PC-3 (cell line): Measurements from ENCODE around the gene MFAP3. TPM values are rescaled to one million over a fixed set of nuclear protein-coding genes. Genes with fewer than 3 reads are reported as not detected.

ENCODE experiments used
- ATAC-seq: fragments of 200-7000 bp; cut with Tn5 transposase; 2 replicates; pipeline ENCODE4 v1.9.1; 2020; ENCODE audit warnings: mild to moderate bottlenecking, moderate library complexity
- BruUV-seq: library from RNA; stranded (reverse); fragments of 400-500 nt; replicated peaks from 2 replicates; lab custom pipeline; 2021; lab: Mats Ljungman, UMichigan
- CTCF ChIA-PET: fragments of 300-600 bp; sonication (Branson Sonifier 250); formaldehyde crosslinking; loops from one replicate; lab custom pipeline; 2022; ENCODE audit warnings: antibody characterized with exemption; lab: Charles Lee
- POLR2A ChIA-PET: fragments of 300-600 bp; sonication (Branson Sonifier 250); formaldehyde crosslinking; loops from one replicate; lab custom pipeline; 2022; ENCODE audit warnings: antibody characterized with exemption; ENCODE audit not compliant: unreplicated experiment; lab: Charles Lee
- DNase-seq: peaks from one replicate; pipeline ENCODE4 v3.0.0-alpha.2; 2015
- H2AFZ ChIP-seq: fragments of 300-600 bp; sonication (generic); 2 replicates; pipeline ENCODE4 v1.6.0; 2016; ENCODE audit warnings: antibody characterized with exemption, low read length
- H3F3A ChIP-seq: fragments of 300-600 bp; sonication (generic); one replicate; pipeline ENCODE4 v1.6.0; 2017; ENCODE audit warnings: antibody characterized with exemption, low read length, control low read depth, mild to moderate bottlenecking; ENCODE audit not compliant: unreplicated experiment
- H3K27ac ChIP-seq: fragments of 300-600 bp; sonication (generic); 2 replicates; pipeline ENCODE4 v1.5.1; 2016; ENCODE audit warnings: mild to moderate bottlenecking, low read length
- H3K27me3 ChIP-seq: fragments of 300-600 bp; sonication (generic); 2 replicates; pipeline ENCODE4 v1.6.1; 2016; ENCODE audit warnings: low read length, mixed read lengths
- H3K36me3 ChIP-seq: fragments of 300-600 bp; sonication (generic); 2 replicates; pipeline ENCODE4 v1.6.1; 2016; ENCODE audit warnings: low read depth, mixed run types, low read length, mixed read lengths
- H3K4me1 ChIP-seq: fragments of 300-600 bp; sonication (generic); 2 replicates; pipeline ENCODE4 v1.5.1; 2016; ENCODE audit warnings: low read length; ENCODE audit not compliant: insufficient read depth
- H3K4me2 ChIP-seq: fragments of 300-600 bp; sonication (generic); 2 replicates; pipeline ENCODE4 v1.6.0; 2016; ENCODE audit warnings: low read length
- H3K4me3 ChIP-seq: fragments of 300-600 bp; sonication (generic); 2 replicates; pipeline ENCODE4 v1.5.1; 2016; ENCODE audit warnings: mild to moderate bottlenecking, low read length, mixed read lengths
- H3K79me2 ChIP-seq: fragments of 300-600 bp; sonication (generic); 2 replicates; pipeline ENCODE4 v1.6.1; 2017; ENCODE audit warnings: low read length, mixed read lengths
- H3K9ac ChIP-seq: fragments of 300-600 bp; sonication (generic); 2 replicates; pipeline ENCODE4 v1.6.0; 2016; ENCODE audit warnings: mild to moderate bottlenecking, low read length
- H3K9me2 ChIP-seq: fragments of 300-600 bp; sonication (generic); replicated peaks from 2 replicates; pipeline ENCODE4 v1.6.1; 2016; ENCODE audit warnings: mixed run types, low read length, mixed read lengths
- H3K9me3 ChIP-seq: fragments of 300-600 bp; sonication (generic); 2 replicates; pipeline ENCODE4 v1.6.1; 2016; ENCODE audit warnings: low read length, mixed read lengths
- H4K20me1 ChIP-seq: fragments of 300-600 bp; sonication (generic); 2 replicates; pipeline ENCODE4 v1.6.1; 2016; ENCODE audit warnings: low read length, mixed read lengths
- EZH2 ChIP-seq: fragments of 300-600 bp; sonication (generic); IDR thresholded peaks from one replicate; pipeline ENCODE4 v1.6.1; 2017; ENCODE audit warnings: antibody characterized with exemption, mild to moderate bottlenecking, low read length; ENCODE audit not compliant: unreplicated experiment
- EZH2phosphoT487 ChIP-seq: fragments of 300-600 bp; sonication (generic); IDR thresholded peaks from 2 replicates; pipeline ENCODE4 v1.6.1; 2018; ENCODE audit warnings: mild to moderate bottlenecking, antibody characterized with exemption, low read length, borderline replicate concordance
- intact Hi-C: fragments of 100-400 bp; cut with micrococcal nuclease; formaldehyde crosslinking; loops from 2 replicates; pipeline ENCODE4 v1.9.0; 2023
- total RNA-seq: library from RNA; depleted of rRNA; stranded (reverse); fragments of >200 nt; gene quantifications from 2 replicates; pipeline ENCODE4 v1.2.3, GENCODE V29; 2014
- TF ChIP-seq, protein P1 (sequence below): fragments of 300-600 bp; sonication (generic); conservative IDR thresholded peaks from 2 replicates; pipeline ENCODE4 v1.5.1; 2017; ENCODE audit warnings: antibody characterized with exemption, low read depth, mild to moderate bottlenecking, low read length

MFAP3 gene
- total RNA-seq, 1 experiment from 2014 or later = 21.1 TPM

DNA sequence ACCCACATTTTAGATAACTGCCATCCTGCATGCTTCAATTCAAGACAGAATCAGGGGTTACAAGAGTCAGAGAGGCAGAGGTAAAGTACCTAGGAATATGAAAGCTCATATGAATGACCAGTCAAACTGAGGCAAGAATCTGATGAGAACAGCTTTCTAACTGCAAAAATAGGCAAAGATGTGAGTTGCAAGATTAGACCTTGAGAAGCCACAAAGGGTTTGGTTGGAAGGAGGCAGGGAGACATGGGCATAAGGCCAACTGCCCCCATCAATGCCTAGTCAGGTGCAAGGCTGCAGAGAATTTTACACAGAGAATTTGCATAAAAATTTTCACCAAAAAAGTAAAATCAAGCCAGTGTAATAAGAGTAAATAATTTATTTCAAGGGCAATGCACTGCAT, 12.8 kb upstream of the MFAP3 start:
- ATAC-seq = no peak
- POLR2A ChIA-PET = no interaction called here
- no peaks in the 10 kb centered on the region for H3F3A ChIP-seq

DNA sequence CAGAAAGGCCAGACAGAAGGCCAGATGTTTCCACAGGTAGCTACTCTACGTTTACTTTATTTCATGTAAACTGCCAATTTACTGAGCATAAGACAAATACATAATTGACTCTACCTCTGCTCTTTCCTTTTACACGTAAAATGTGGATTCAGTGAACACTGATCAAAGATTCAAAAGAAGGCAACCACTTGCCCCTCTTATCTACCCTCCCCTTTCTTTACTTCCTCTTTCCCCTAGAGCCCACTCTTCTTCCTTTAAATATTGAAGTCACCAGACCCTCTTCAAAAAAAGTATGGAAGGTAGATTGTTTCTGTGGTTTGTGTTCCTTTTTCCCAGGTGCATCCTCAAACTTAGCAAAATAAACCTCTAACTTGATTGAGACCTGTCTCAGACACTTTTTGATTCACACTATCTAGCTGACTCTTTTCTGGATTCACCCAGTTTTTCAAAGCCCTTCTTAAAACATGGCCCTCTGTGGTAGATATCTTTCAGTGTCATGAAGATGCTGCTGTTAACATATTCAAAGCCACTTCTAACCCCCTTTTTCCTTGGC, 6.8 kb upstream of the MFAP3 start:
- no peaks in the 10 kb centered on the region for H3K4me1 ChIP-seq
- H3K4me2 ChIP-seq = no peak overlapping the region
- no peak overlapping the region for H3K27ac ChIP-seq
- intact Hi-C loops = no loop called here
- no peaks in the 10 kb centered on the region for H3K27me3 ChIP-seq
- POLR2A ChIA-PET = no interaction called here
- H3K79me2 ChIP-seq = no peaks in the 10 kb centered on the region
- BruUV-seq = no TSS peak
- no peak overlapping the region for H3K4me3 ChIP-seq
- TF ChIP-seq EZH2phosphoT487 = no peak
- TF ChIP-seq, protein P1, sequence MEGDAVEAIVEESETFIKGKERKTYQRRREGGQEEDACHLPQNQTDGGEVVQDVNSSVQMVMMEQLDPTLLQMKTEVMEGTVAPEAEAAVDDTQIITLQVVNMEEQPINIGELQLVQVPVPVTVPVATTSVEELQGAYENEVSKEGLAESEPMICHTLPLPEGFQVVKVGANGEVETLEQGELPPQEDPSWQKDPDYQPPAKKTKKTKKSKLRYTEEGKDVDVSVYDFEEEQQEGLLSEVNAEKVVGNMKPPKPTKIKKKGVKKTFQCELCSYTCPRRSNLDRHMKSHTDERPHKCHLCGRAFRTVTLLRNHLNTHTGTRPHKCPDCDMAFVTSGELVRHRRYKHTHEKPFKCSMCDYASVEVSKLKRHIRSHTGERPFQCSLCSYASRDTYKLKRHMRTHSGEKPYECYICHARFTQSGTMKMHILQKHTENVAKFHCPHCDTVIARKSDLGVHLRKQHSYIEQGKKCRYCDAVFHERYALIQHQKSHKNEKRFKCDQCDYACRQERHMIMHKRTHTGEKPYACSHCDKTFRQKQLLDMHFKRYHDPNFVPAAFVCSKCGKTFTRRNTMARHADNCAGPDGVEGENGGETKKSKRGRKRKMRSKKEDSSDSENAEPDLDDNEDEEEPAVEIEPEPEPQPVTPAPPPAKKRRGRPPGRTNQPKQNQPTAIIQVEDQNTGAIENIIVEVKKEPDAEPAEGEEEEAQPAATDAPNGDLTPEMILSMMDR = no peak
- no peak overlapping the region for H3K9ac ChIP-seq
- no peaks in the 10 kb centered on the region for H3K9me2 ChIP-seq
- no peaks in the 10 kb centered on the region for H4K20me1 ChIP-seq
- H3K9me3 ChIP-seq = no peaks in the 10 kb centered on the region
- DNase-seq = no peak
- no peak overlapping the region for H2AFZ ChIP-seq
- H3F3A ChIP-seq = no peaks in the 10 kb centered on the region
- CTCF ChIA-PET = no interaction called here
- no peaks in the 10 kb centered on the region; the same call in 1 of the 2 replicates for H3K36me3 ChIP-seq
- no peak for ATAC-seq

More for the DNA sequence above, 12.8 kb upstream of the MFAP3 start:
- Histone ChIP-seq H3K4me1 (no peaks in the 10 kb centered on the region), H3K9me2 (no peaks in the 10 kb centered on the region), H4K20me1 (no peaks in the 10 kb centered on the region), H2AFZ (no peak overlapping the region), H3K36me3 (no peaks in the 10 kb centered on the region; the same call in 1 of the 2 replicates), H3K4me2 (no peak overlapping the region), H3K27ac (no peak overlapping the region), H3K9ac (no peak overlapping the region), H3K27me3 (no peaks in the 10 kb centered on the region), H3K9me3 (no peaks in the 10 kb centered on the region), H3K79me2 (no peaks in the 10 kb centered on the region), H3K4me3 (no peak overlapping the region)
- CTCF ChIA-PET = no interaction called here
- intact Hi-C loops = no loop called here
- BruUV-seq = no TSS peak
- TF ChIP-seq, protein P1 = no peak
- TF ChIP-seq EZH2 (no peak), EZH2phosphoT487 (no peak)
- DNase-seq = no peak

DNA sequence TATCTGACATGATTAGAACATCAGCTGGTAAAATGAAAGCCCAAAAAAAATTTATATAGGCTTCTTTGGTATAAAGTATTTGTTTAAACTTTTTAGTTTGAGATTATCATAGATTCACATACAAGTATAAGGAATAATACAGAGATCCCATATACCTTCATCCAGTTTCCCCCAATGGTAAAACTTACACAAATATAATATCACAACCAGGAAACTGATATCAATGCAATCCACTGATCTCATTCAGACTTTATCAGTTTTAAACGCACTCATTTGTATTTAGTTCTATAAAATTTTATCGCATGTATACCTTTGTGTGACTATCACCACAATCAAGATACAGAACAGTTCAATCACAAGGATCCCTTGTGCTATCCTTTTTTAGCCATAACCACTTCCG, 3.8 kb upstream of the MFAP3 start:
- no peaks in the 10 kb centered on the region for H4K20me1 ChIP-seq
- H3K4me1 ChIP-seq = peaks cover 7% of the 10 kb centered on the region
- H3K9me3 ChIP-seq = no peaks in the 10 kb centered on the region
- TF ChIP-seq EZH2phosphoT487 = no peak
- TF ChIP-seq, protein P1 = no peak
- TF ChIP-seq EZH2 = no peak
- no peak overlapping the region for H2AFZ ChIP-seq
- no peak for DNase-seq
- no peaks in the 10 kb centered on the region for H3F3A ChIP-seq
- no peak overlapping the region for H3K27ac ChIP-seq
- no peak overlapping the region for H3K9ac ChIP-seq
- CTCF ChIA-PET = no interaction called here
- H3K4me3 ChIP-seq = no peak overlapping the region
- H3K79me2 ChIP-seq = peaks cover 11% of the 10 kb centered on the region
- BruUV-seq = no TSS peak
- no peak overlapping the region for H3K4me2 ChIP-seq
- intact Hi-C loops = no loop called here
- H3K36me3 ChIP-seq = no peaks in the 10 kb centered on the region
- H3K9me2 ChIP-seq = no peaks in the 10 kb centered on the region
- no peaks in the 10 kb centered on the region for H3K27me3 ChIP-seq
- no peak for ATAC-seq
- POLR2A ChIA-PET = no interaction called here
